ENCODE measurements around the gene PIP4K2A.

DNA sequence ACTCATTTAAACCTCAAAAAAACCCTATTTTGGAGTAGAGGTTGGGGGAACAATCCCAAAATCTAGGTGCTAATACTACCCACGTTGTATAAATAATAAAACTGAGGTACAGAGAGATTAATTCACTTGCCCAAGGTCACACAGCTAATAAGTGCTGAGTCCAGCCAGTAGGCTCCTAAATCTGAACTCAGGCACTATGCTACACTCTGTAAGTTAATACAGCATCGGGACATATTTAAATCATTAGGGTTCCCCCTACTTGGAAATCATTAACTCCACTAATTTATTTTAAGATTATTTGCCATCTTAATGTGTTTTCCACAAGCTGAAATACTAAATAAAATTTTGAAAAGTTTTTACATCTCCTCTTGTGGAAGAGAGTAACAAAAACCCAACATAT, 24.2 kb downstream of the PIP4K2A start:
- TF ChIP-seq, protein P1, sequence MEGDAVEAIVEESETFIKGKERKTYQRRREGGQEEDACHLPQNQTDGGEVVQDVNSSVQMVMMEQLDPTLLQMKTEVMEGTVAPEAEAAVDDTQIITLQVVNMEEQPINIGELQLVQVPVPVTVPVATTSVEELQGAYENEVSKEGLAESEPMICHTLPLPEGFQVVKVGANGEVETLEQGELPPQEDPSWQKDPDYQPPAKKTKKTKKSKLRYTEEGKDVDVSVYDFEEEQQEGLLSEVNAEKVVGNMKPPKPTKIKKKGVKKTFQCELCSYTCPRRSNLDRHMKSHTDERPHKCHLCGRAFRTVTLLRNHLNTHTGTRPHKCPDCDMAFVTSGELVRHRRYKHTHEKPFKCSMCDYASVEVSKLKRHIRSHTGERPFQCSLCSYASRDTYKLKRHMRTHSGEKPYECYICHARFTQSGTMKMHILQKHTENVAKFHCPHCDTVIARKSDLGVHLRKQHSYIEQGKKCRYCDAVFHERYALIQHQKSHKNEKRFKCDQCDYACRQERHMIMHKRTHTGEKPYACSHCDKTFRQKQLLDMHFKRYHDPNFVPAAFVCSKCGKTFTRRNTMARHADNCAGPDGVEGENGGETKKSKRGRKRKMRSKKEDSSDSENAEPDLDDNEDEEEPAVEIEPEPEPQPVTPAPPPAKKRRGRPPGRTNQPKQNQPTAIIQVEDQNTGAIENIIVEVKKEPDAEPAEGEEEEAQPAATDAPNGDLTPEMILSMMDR (conservative IDR thresholded peaks at IDR 0.05; ENCODE audit: low read depth in 2 of 2) = no peak
- no peak for TF ChIP-seq POLR2AphosphoS5 (IDR thresholded peaks at IDR 0.05; ENCODE audit: low read depth)
- TF ChIP-seq EZH2phosphoT487 (IDR thresholded peaks at IDR 0.05; ENCODE audit: unreplicated experiment) = no peak
- no peak for TF ChIP-seq EZH2 (IDR thresholded peaks at IDR 0.05; ENCODE audit: low read depth, unreplicated experiment)
- no peak for TF ChIP-seq ZNF114 (CRISPR knock-in tag; IDR thresholded peaks at IDR 0.05)
